Stimulated activated CD4-positive, alpha-beta T cell treated with anti-CD3 and anti-CD28 coated beads, Interleukin-4, amount 100 ng/mL, for 4 hours (primary cell): ENCODE data around the gene EFHD2.
A peak's percentile ranks its signal among the peaks of the same experiment; 100 is the strongest.
"Not testable (repeated sequence)": the region's sequence is repeated elsewhere in the genome, so short reads cannot be mapped to it uniquely, and the experiment has no call there.

Source experiments
- DNase-seq, 2 experiments: peaks; one replicate each; pipeline ENCODE4 v3.0.0-alpha.2; 2020

EFHD2 gene

GRCh38 chr1:15409388-15410222, at the start of gene EFHD2:
EFHD2 (plus strand) TSS chr1:15409888; CDS start chr1:15409972, 84 bp downstream.
- peak; percentile 87 to 91 for DNase-seq

- DNase-seq: no peak
Measured at GRCh38 chr1:15360700-15361099, 49.0 kb upstream of the EFHD2 start.

DNA sequence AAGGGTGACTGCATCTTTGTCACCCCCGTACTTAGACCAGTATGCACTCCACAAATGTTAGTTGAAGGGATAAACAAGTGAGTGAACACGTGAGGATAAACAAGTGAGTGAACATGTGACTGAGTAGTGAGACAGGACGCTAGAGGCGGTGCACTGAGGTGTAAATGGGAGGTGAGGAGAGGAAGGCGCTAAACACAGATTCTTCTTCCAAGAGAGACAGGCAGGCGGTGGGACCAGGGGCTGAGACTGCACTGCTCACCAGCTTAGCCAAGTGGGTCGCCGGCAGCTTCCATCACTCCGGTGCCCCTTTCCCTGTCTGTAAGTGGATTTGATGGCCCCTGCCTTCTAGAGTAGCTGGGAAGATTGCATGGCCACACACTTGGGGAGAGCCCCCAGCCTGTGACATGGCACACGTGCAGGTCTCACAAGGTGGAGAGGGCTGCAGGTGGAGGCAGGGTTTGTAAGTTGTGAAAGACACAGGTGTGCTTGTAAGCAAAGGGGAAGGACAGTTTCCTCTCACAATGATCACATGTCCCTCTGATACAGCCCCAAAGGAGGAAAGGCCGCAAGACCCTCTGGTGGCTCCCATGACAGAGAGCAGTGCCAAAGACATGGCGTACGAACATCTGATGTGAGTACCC, 47.5 kb upstream of the EFHD2 start:
- DNase-seq: no peak

GRCh38 chr1:15362737-15363128, 47.0 kb upstream of the EFHD2 start:
- DNase-seq: no peak

GRCh38 chr1:15364740-15365139, 44.9 kb upstream of the EFHD2 start:
- no peak for DNase-seq

- DNase-seq: no peak
Measured at GRCh38 chr1:15368888-15369287, 40.8 kb upstream of the EFHD2 start.

DNA sequence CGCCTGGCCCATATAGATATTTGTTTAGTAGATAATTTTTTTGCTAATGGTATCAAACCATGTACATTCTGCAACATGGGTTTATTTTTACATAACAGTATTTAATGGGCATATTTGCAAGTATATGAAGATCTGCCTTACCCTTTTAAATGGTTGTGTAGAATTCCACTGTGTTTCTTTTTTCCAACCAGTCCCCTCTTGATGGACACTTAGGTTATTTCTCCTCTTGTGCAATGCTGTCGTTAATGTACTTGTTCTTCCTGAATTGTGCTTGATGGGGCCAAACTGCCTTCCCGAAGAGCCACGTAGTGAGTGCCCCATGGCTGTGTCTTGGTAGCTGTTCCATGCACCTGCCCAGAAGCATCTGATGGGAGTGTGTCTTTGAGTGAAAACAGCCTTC, 39.4 kb upstream of the EFHD2 start:
- DNase-seq: no peak

DNA sequence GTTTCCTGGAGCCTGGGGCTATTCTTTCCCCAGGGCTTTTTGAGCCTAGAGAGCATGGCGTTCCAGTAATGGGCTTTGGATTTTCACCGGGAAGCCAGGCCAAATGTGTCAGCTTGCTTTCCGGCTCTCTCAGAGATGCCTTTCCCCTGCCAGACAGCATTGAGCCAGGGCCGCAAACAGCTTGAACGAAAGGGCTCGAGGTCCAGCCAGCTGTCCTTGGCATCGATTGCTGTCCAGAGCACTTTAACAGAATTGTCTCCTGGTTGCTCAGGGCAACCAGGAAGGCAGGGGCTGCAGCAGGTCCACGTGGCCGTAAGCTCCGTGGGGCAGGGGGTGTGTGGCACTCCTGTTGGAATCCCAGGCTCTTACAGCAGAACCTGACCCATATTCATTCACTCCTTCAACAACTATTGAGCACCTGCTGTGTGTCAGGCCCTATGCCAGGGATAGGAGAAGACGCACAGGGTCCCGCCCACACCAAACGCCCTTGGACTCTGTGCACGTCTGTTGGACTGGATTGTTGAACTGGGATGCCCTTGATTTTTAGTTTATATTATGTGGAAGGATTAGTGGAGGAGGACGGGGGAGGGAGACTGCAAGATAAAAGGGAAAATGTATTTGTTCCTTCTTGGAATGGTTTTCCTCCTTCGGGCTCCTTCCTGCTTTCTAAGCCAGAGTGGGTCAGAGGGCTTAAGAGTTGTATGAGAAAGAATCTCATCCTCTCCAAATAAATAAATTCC, 38.7 kb upstream of the EFHD2 start:
- no peak for DNase-seq

GRCh38 chr1:15371610-15372545, 37.8 kb upstream of the EFHD2 start:
- no peak for DNase-seq

DNA sequence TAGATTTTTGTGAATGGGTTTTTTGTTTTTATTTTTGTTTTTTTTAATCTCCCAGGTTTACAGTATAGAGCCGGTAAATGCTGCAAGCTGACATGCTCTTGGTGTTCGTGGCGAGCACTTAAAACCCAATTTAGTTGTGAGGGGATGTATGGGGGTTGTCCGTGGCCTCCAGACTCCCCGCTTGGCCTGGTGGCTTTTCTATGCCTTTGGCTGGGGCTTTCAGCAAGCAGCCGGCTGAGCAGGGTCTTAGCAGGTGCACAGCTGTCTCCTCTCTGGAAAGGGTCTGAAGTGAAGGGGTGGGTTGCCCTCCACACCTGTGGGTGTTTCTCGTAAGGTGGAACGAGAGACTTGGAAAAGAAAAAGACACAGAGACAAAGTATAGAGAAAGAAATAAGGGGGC, 31.0 kb upstream of the EFHD2 start:
- no peak for DNase-seq

- not testable (repeated sequence) for DNase-seq
Measured at GRCh38 chr1:15379151-15379550, 30.5 kb upstream of the EFHD2 start.

GRCh38 chr1:15380601-15381508, 28.8 kb upstream of the EFHD2 start:
- DNase-seq: no peak

DNA sequence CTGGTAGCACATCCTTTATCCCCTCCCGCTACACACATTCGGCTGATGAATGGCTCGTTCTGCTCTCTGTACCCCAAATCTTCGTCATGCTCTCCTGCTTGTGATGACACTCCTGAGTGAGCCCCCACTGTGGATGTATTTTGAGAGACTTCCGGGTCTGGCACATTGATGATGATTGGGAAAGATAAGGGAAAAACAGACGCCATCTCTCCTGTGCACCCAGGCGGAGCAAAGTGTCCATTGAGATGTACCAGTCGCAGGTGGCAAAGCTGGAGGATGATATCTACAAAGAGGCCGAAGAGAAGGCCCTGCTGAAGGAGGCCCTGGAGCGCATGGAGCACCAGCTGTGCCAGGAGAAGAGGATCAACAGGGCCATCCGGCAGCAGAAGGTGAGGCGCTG, 27.9 kb upstream of the EFHD2 start:
- DNase-seq: no peak

DNA sequence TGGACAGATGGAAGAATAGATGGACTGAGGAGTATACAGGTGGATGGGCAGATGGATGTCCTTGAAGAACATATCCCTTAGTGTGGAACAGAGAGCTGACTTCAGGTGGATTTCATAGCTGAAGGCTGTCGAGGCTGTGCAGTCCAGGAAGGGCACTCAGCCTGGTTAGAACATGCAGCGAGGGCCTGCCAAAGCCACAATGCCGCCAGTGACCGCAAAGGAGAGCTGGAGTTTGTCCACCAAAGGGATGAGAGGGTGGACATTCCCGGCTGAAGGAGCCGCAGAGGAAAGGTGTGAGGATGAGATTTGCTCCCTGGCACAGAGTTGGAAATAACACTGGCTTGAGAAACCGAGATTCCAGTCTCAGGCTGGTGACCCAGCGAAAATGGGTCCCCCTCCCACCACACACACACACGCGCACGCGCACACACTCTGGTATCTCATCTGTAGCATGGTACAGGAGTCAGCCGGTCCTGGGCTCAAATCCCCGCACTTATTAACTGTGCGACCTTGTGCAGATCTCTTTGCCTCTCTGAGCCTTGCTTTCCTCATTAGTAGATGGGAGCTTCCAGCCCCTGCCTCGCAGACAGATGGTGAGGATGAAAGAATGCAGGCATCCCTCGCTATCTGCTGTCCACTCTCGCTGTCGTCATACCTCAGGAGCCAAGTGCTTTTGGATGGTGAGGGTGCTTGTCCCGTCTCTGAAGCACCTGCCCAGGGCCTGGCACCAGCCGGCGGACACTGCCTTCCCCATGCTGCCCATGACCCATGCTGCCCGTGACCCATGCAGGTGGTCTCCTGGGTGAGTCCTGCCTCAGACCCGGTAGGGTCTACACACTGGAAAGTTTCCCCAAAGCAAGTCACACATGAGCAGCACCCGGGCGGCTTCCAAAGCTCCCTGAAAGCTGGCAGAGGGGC, 26.8 kb upstream of the EFHD2 start:
- no peak for DNase-seq

GRCh38 chr1:15383810-15384209, 25.9 kb upstream of the EFHD2 start:
- no peak for DNase-seq

DNA sequence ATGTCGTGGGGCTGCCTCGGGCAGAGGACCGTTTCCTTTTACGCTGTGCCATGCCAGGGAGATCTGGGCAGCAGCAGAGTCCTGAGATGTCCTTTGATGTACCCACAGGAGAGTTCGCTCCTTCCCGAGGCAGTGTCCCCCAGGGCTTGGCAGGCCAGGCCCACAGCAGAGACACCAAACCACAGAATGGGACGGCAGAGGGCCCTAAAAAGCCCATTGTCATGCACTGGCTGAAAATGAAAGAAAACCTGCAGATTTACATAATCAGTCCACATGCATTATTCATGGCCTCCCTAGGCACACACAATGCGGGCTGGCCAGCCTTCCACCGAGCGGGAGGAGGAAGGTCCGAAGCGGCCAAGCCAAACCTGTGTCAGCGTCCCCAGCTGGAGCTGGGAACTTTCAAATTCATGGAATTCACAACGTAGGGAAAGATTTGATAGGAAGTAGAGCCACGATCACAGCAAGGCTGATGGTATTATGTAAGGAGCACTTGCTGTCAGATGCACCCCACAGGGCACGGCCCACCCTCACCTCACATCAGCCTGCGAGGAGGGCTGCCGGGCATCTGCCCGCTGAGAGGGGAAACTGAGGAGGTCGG, 25.3 kb upstream of the EFHD2 start:
- DNase-seq: no peak

- DNase-seq: no peak
Measured at GRCh38 chr1:15385420-15385819, 24.3 kb upstream of the EFHD2 start.

GRCh38 chr1:15386164-15386749, 23.4 kb upstream of the EFHD2 start:
- no peak for DNase-seq

GRCh38 chr1:15388201-15388880, 21.3 kb upstream of the EFHD2 start:
- DNase-seq: no peak
